ENCODE data around the gene PHF13. TPM values are rescaled to one million over a fixed set of nuclear protein-coding genes. Genes with fewer than 3 reads are reported as not detected.

Gene PHF13
- total RNA-seq, 2 experiments from 2014 or later, result 11.8 to 12.6 TPM

- Mint-ChIP-seq H3K4me1 (ENCODE audit: low read depth) (peaks cover 37% of the 10 kb centered on the region), H3K4me3 (peak overlapping the region; percentile 97), H3K36me3 (ENCODE audit: low read depth) (peaks cover 8% of the 10 kb centered on the region), H3K27ac (peak overlapping the region; percentile 99), H3K9me3 (ENCODE audit: insufficient read depth) (no peaks in the 10 kb centered on the region), H3K27me3 (ENCODE audit: low read depth) (no peaks in the 10 kb centered on the region)
- DNase-seq (no peak), ATAC-seq (no peak)
- ChIA-PET POLR2A (interaction anchor here (0.5 to 5.9 kb wide), 7 partner anchors 9 to 476 kb away, joined by 3 to 32 read pairs (median 5); partner anchors contain the start of genes KLHL21, NOL9 and TAS1R1), CTCF (interaction anchor here (0.7 to 5.7 kb wide), 8 partner anchors 10 to 203 kb away, joined by 3 to 32 read pairs (median 4); partner anchors contain the start of genes NOL9 and TAS1R1)
These were observed 33.4 kb upstream of the PHF13 start for GRCh38 chr1:6580119-6580592.

GRCh38 chr1:6580593-6581409, 32.7 kb upstream of the PHF13 start:
- DNase-seq (no peak), ATAC-seq (no peak)
- Mint-ChIP-seq H3K27me3 (ENCODE audit: low read depth) (no peaks in the 10 kb centered on the region), H3K36me3 (ENCODE audit: low read depth) (peaks cover 8% of the 10 kb centered on the region), H3K9me3 (ENCODE audit: insufficient read depth) (no peaks in the 10 kb centered on the region), H3K4me3 (peak overlapping the region; percentile 97), H3K27ac (peak overlapping the region; percentile 99), H3K4me1 (ENCODE audit: low read depth) (peaks cover 37% of the 10 kb centered on the region)
- CTCF ChIA-PET, result interaction anchor here (0.7 to 5.7 kb wide), 7 partner anchors 9 to 91 kb away, joined by 3 to 32 read pairs (median 4); partner anchors contain the start of genes NOL9 and TAS1R1
- POLR2A ChIA-PET, result interaction anchor here (0.5 to 5.9 kb wide), 6 partner anchors 9 to 475 kb away, joined by 3 to 32 read pairs (median 5); partner anchors contain the start of genes KLHL21, NOL9 and TAS1R1

DNA sequence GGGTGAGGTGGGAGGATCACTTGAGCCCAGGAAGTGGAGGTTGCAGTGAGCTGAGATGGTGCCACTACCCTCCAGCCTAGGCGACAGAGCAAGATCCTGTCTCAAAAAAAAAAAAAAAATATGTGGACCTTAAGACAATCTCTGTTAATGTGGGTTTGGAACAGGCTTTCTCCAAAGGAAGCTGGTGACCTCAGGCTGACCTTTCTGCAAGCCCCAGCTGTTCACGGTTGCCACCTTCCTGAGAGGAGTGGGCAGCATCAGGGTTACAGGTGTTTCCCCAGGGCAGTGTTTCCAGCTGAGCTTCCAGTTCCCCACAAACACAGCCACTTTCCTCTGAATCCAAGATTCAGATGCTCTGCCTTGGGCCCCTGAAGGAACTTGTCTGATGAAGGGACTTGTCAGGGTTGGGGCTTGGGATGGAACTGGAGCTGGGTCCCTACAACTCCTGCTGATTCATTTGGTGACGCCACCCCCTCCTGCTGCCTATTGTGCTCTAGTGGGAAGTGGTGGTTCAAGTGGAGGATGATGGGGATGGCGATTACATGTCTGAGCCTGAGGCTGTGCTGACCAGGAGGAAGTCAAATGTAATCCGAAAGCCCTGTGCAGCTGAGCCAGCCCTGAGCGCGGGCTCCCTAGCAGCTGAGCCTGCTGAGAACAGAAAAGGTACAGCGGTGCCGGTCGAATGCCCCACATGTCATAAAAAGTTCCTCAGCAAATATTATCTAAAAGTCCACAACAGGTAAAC, 31.8 kb upstream of the PHF13 start:
- POLR2A ChIA-PET, result interaction anchor here (0.6 to 5.9 kb wide), 3 partner anchors 19 to 46 kb away, joined by 3 to 32 read pairs (median 3); partner anchors contain the start of gene KLHL21
- Mint-ChIP-seq H3K4me3 (peak overlapping the region; percentile 34), H3K36me3 (ENCODE audit: low read depth) (peaks cover 8% of the 10 kb centered on the region), H3K27ac (peak overlapping the region; percentile 99), H3K4me1 (ENCODE audit: low read depth) (peaks cover 37% of the 10 kb centered on the region), H3K27me3 (ENCODE audit: low read depth) (no peaks in the 10 kb centered on the region), H3K9me3 (ENCODE audit: insufficient read depth) (no peaks in the 10 kb centered on the region)
- DNase-seq (no peak), ATAC-seq (no peak)
- CTCF ChIA-PET, result interaction anchor here (0.7 to 5.7 kb wide), 3 partner anchors 23 to 36 kb away, joined by 3 to 32 read pairs (median 3); partner anchors contain the start of genes NOL9 and TAS1R1

DNA sequence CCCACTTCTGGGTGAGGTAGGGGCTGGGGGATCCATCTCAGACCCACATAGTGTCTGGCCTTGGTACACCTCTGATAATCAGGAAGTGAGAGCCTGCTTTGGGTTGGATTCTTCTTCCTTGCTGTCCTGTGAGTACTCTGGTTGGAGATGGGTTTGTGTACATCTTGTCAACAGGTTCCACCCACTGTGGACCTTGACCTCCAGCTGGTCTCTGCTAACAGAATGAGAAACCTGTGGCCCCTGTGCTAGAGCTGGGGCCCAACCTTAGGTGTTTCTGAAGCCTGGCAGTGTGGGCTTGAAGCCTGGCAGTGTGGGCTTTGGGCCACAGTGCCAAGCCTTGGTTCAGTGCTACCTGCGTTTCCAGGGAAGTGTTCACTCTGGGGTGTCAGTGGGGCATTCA, 31.2 kb upstream of the PHF13 start:
- DNase-seq (no peak), ATAC-seq (no peak)
- Mint-ChIP-seq H3K4me1 (ENCODE audit: low read depth) (peaks cover 40% of the 10 kb centered on the region), H3K9me3 (ENCODE audit: insufficient read depth) (no peaks in the 10 kb centered on the region), H3K36me3 (ENCODE audit: low read depth) (peaks cover 9% of the 10 kb centered on the region), H3K4me3 (no peak overlapping the region), H3K27ac (peak overlapping the region; percentile 39), H3K27me3 (ENCODE audit: low read depth) (no peaks in the 10 kb centered on the region)
- ChIA-PET POLR2A (interaction anchor here (0.6 to 5.9 kb wide), 3 partner anchors 18 to 162 kb away, joined by 3 to 32 read pairs (median 3); partner anchors contain the start of genes HES2 and KLHL21), CTCF (interaction anchor here (1.2 to 5.7 kb wide), 2 partner anchors 22 to 28 kb away, joined by 3 to 32 read pairs; partner anchors contain the start of genes NOL9 and TAS1R1)

- Mint-ChIP-seq H3K4me1 (ENCODE audit: low read depth) (peaks cover 40% of the 10 kb centered on the region), H3K9me3 (ENCODE audit: insufficient read depth) (no peaks in the 10 kb centered on the region), H3K27ac (peak overlapping the region; percentile 32), H3K4me3 (no peak overlapping the region), H3K36me3 (ENCODE audit: low read depth) (peaks cover 22% of the 10 kb centered on the region), H3K27me3 (ENCODE audit: low read depth) (no peaks in the 10 kb centered on the region)
- ChIA-PET POLR2A (no interaction called here), CTCF (interaction anchor here (5.7 kb wide), 1 partner anchor 31 kb away, joined by 32 read pairs; the partner anchor contains the start of genes NOL9 and TAS1R1)
- no peak for DNase-seq
- no peak for ATAC-seq
These were observed 29.1 kb upstream of the PHF13 start for GRCh38 chr1:6584126-6585080.

DNA sequence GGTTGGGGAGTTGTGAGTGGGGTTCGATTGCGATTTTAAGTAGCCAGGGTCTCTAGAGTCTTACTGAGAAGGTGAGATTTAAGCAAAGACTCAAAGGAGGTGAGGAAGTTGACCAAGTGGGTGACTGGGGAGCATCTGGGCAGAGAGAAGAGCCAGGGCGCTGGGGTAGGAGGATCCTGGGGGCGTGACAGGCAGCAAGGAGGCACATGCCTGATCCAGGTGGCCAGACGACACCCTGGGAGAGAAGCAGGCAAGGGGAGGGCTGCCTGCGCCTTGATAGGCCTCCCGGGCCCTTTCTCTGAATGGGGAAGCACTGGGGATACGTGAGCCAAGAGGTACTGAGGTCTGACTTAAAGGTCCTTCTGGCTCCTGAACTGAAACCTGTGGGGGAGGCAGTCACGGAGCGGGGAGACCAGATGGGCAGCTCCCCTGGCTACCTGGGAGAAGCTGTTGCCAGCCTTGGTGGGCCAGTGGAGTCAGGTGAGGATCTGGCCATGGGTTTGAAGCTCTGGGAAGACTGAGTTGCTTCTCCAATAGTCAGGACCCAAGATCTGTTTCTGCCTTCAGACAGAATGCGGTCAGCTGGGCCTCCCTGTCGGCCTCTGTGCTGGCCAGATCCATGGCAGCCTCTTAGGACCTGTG, 28.3 kb upstream of the PHF13 start:
- Mint-ChIP-seq H3K36me3 (ENCODE audit: low read depth) (peaks cover 28% of the 10 kb centered on the region), H3K9me3 (ENCODE audit: insufficient read depth) (no peaks in the 10 kb centered on the region)
- CTCF ChIA-PET, result no interaction called here

GRCh38 chr1:6585841-6586240, 27.7 kb upstream of the PHF13 start:
- CTCF ChIA-PET, result no interaction called here

More for the DNA sequence above, 28.3 kb upstream of the PHF13 start:
- DNase-seq (no peak), ATAC-seq (no peak)
- POLR2A ChIA-PET, result no interaction called here
- Mint-ChIP-seq H3K4me1 (ENCODE audit: low read depth) (peaks cover 35% of the 10 kb centered on the region), H3K27me3 (ENCODE audit: low read depth) (no peaks in the 10 kb centered on the region), H3K27ac (no peak overlapping the region), H3K4me3 (no peak overlapping the region)

DNA sequence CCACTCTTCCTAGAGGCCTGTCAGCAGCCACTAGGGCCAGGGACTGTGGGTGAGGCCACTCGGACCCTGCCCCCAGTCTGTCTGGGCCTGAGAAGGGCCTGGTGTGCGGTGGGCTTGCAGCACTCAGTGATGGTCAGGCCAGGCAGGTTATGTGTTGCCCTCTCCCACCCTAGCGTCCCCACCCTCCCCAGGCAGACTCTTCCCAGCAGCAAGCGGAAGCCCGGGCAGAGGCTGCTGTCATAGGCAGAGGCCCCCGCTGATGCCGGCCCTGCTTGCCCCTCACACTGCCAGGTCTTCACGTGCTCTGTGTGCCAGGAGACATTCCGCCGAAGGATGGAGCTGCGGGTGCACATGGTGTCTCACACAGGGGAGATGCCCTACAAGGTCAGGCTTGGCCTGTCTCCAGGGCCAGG, 27.1 kb upstream of the PHF13 start:
- CTCF ChIA-PET, result no interaction called here
- Mint-ChIP-seq H3K36me3 (ENCODE audit: low read depth) (peaks cover 33% of the 10 kb centered on the region), H3K27me3 (ENCODE audit: low read depth) (no peaks in the 10 kb centered on the region), H3K4me1 (ENCODE audit: low read depth) (peaks cover 34% of the 10 kb centered on the region), H3K4me3 (no peak overlapping the region), H3K27ac (no peak overlapping the region), H3K9me3 (ENCODE audit: insufficient read depth) (no peaks in the 10 kb centered on the region)
- POLR2A ChIA-PET, result no interaction called here
- ATAC-seq, result no peak
- no peak for DNase-seq

More at GRCh38 chr1:6585841-6586240, 27.7 kb upstream of the PHF13 start:
- H3K27ac Mint-ChIP-seq, result no peak overlapping the region
- no peaks in the 10 kb centered on the region for H3K9me3 Mint-ChIP-seq (ENCODE audit: insufficient read depth)
- POLR2A ChIA-PET, result no interaction called here
- DNase-seq (no peak), ATAC-seq (no peak)
- no peak overlapping the region for H3K4me3 Mint-ChIP-seq
- peaks cover 34% of the 10 kb centered on the region for H3K4me1 Mint-ChIP-seq (ENCODE audit: low read depth)
- H3K27me3 Mint-ChIP-seq (ENCODE audit: low read depth), result no peaks in the 10 kb centered on the region
- H3K36me3 Mint-ChIP-seq (ENCODE audit: low read depth), result peaks cover 33% of the 10 kb centered on the region

- H3K9me3 Mint-ChIP-seq (ENCODE audit: insufficient read depth), result no peaks in the 10 kb centered on the region
- H3K4me3 Mint-ChIP-seq, result no peak overlapping the region
- ATAC-seq, result no peak
- POLR2A ChIA-PET, result interaction anchor here (0.9 kb wide), 1 partner anchor 12 kb away, joined by 3 read pairs; no protein-coding TSS in a partner anchor
- H3K27me3 Mint-ChIP-seq (ENCODE audit: low read depth), result no peaks in the 10 kb centered on the region
- H3K4me1 Mint-ChIP-seq (ENCODE audit: low read depth), result peaks cover 34% of the 10 kb centered on the region
- CTCF ChIA-PET, result no interaction called here
- peak overlapping the region; percentile 57 for H3K27ac Mint-ChIP-seq
- no peak for DNase-seq
- peaks cover 29% of the 10 kb centered on the region for H3K36me3 Mint-ChIP-seq (ENCODE audit: low read depth)
These were observed 26.1 kb upstream of the PHF13 start for GRCh38 chr1:6587261-6588005.
